Measurements from ENCODE around the gene TADA2B.

TADA2B gene

GRCh38 chr4:7067126-7067451 is 23.9 kb downstream of the TADA2B start:
- ChIA-PET CTCF (interaction anchor here (2.3 to 11.8 kb wide), 9 partner anchors 8 to 348 kb away, joined by 10 to 173 read pairs (median 87); partner anchors contain the start of genes BLOC1S4, TADA2B and TBC1D14), POLR2A (interaction anchor here (1.0 to 2.1 kb wide), 6 partner anchors 17 to 347 kb away, joined by 3 to 11 read pairs (median 4); partner anchors contain the start of gene TADA2B)
- H3K4me3 ChIP-seq (ENCODE audit: low read depth, low read length): peak overlapping the region; percentile 89
- DNase-seq (ENCODE audit: low read depth, low spot score): no peak
- no peak for TF ChIP-seq CTCF (IDR thresholded peaks at IDR 0.05; ENCODE audit: insufficient read depth, low read length, missing control alignments)

GRCh38 chr4:7067452-7068278 is 24.5 kb downstream of the TADA2B start, which contains the start of gene GRPEL1:
Gene GRPEL1, minus strand, starts transcription at chr4:7068064. Its CDS starts 32 bp downstream, at chr4:7068032.
- CTCF ChIA-PET: interaction anchor here (0.7 to 11.8 kb wide), 14 partner anchors 9 to 358 kb away, joined by 3 to 173 read pairs (median 26); partner anchors contain the start of genes BLOC1S4, MRFAP1L1, TADA2B and TBC1D14
- peak; percentile 96 for DNase-seq (ENCODE audit: low read depth, low spot score)
- no peak for TF ChIP-seq CTCF (IDR thresholded peaks at IDR 0.05; ENCODE audit: insufficient read depth, low read length, missing control alignments)
- POLR2A ChIA-PET: interaction anchor here (0.6 to 2.1 kb wide), 15 partner anchors 9 to 352 kb away, joined by 3 to 11 read pairs (median 4); partner anchors contain the start of genes BLOC1S4, TADA2B and TBC1D14
- peak within 1 kb of the TSS; percentile 89 for H3K4me3 ChIP-seq (ENCODE audit: low read depth, low read length)

GRCh38 chr4:7068279-7068842 is 25.2 kb downstream of the TADA2B start:
- H3K4me3 ChIP-seq (ENCODE audit: low read depth, low read length): peak overlapping the region; percentile 62
- DNase-seq (ENCODE audit: low read depth, low spot score): no peak
- ChIA-PET POLR2A (interaction anchor here (0.6 to 2.1 kb wide), 13 partner anchors 9 to 352 kb away, joined by 3 to 11 read pairs (median 5); partner anchors contain the start of genes BLOC1S4, TADA2B and TBC1D14), CTCF (interaction anchor here (0.6 to 11.8 kb wide), 19 partner anchors 10 to 359 kb away, joined by 3 to 173 read pairs (median 10); partner anchors contain the start of genes BLOC1S4, MRFAP1L1, TADA2B and TBC1D14)
- TF ChIP-seq CTCF (IDR thresholded peaks at IDR 0.05; ENCODE audit: insufficient read depth, low read length, missing control alignments): no peak

GRCh38 chr4:7068883-7069282 is 25.7 kb downstream of the TADA2B start:
- peak overlapping the region; percentile 62 for H3K4me3 ChIP-seq (ENCODE audit: low read depth, low read length)
- CTCF ChIA-PET: interaction anchor here (0.6 to 11.8 kb wide), 23 partner anchors 10 to 360 kb away, joined by 3 to 173 read pairs (median 9); partner anchors contain the start of genes BLOC1S4, MRFAP1L1, TADA2B and TBC1D14
- DNase-seq (ENCODE audit: low read depth, low spot score): no peak

GRCh38 chr4:7070729-7071511 is 27.7 kb downstream of the TADA2B start:
- H3K4me3 ChIP-seq (ENCODE audit: low read depth, low read length): no peak overlapping the region; the same call in 1 of the 2 replicates
- TF ChIP-seq CTCF (IDR thresholded peaks at IDR 0.05; ENCODE audit: insufficient read depth, low read length, missing control alignments): peak; percentile 94
- POLR2A ChIA-PET: no interaction called here
- CTCF ChIA-PET: interaction anchor here (0.6 to 11.8 kb wide), 54 partner anchors 12 to 648 kb away, joined by 3 to 173 read pairs (median 4); partner anchors contain the start of genes BLOC1S4, MRFAP1L1, TADA2B and TBC1D14
- no peak for DNase-seq (ENCODE audit: low read depth, low spot score)

More at GRCh38 chr4:7068883-7069282, 25.7 kb downstream of the TADA2B start:
- no peak for TF ChIP-seq CTCF (IDR thresholded peaks at IDR 0.05; ENCODE audit: insufficient read depth, low read length, missing control alignments)
- POLR2A ChIA-PET: interaction anchor here (1.0 to 1.7 kb wide), 3 partner anchors 10 to 160 kb away, joined by 5 to 8 read pairs (median 5); partner anchors contain the start of gene TBC1D14
